DMS 273 (cell line): ENCODE results near the gene AJM1.

Source experiments
- DNase-seq: peaks from one replicate; lab custom pipeline; 2025; ENCODE audit not compliant: unreplicated experiment; lab: John Stamatoyannopoulos, UW

Gene AJM1

DNA sequence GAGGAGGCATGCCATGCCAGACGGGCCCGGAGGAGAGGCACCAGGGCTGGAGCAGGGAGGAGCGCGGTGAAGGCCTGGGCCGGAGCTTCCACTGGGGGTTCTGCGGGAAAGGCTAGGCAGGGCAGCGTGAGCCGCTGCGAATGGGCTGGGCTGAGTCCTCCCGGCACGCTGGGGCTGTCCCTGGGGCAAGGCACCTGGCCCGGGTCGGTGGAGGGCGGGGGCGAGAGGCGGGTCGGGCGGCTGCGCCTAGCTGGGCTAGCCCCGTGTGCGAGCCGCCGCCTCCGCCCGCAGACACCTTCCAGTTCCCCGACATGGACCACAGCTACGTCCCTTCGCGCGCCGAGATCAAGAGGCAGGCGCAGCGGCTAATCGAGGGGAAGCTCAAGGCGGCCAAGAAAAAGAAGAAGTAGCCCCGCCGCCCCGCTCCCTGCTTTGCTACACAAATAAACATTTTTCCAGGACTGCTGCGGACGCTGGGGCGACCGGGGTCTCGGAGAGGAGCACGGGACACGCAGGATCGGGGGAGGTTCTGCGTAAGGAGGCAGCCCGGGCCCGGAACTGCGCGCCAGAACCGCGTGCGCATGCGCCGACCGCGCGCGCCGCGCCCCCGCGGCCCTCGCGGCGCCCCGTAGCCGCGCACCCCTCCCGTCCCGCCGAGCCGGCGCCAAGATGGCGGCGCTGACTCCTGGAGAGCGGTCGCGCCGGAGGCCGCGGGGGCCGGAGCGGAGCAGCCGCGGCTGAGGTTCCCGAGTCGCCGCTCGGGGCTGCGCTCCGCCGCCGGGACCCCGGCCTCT lies 34.8 kb upstream of the AJM1 start, which contains the start of gene RABL6:
Gene RABL6, plus strand, starts transcription at position 668 of the 794 bp plus-strand sequence. CDS start 249 bp downstream, outside the sequence.
- DNase-seq = peak; percentile 91

DNA sequence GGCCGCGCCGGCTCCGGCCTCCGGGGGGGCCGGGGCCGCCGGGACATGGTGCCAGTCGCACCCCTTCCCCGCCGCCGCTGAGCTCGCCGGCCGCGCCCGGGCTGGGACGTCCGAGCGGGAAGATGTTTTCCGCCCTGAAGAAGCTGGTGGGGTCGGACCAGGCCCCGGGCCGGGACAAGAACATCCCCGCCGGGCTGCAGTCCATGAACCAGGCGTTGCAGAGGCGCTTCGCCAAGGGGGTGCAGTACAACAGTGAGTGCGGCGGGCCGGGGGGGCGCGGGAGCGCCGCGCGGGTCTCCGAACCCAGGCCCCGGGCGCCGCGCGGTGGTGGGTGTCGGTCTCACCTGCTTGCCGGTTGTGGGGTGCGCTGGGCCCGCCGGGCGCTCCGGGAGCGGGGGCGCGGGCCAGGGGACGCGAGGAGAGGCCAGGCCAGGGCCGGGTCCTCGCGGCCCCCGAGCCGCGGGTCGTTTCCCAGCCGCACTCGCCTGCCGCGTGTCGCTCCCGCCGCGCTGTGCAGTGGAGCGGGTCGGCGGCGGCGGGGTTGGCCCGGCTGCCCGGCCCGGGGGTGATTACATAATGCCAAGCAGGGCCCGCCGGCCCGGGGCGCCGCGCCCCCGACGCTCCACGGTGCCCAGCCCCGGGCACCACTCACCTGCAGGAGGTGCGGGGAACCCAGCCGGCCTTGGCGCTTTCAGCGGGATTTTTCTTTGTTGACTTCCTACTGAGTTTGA lies 34.0 kb upstream of the AJM1 start:
- DNase-seq = peak; percentile 70

DNA sequence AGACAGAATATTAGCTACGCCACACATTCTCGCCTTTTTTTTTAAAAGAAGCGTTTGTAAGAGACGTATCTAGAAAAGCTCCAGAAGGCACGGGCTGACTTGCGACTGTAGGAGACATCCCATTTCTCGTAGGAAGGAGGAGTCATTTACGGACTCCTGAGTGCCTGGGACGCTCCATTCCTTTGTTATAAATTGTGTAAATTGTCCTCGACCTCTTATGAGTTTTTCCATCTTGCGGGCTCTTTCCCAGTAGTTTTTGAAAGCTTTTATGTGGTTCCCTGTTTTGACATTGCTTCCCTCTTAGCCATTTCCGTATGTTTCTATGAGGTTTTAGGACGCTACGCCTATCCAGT lies 33.5 kb upstream of the AJM1 start:
- peak; percentile 60 for DNase-seq

DNA sequence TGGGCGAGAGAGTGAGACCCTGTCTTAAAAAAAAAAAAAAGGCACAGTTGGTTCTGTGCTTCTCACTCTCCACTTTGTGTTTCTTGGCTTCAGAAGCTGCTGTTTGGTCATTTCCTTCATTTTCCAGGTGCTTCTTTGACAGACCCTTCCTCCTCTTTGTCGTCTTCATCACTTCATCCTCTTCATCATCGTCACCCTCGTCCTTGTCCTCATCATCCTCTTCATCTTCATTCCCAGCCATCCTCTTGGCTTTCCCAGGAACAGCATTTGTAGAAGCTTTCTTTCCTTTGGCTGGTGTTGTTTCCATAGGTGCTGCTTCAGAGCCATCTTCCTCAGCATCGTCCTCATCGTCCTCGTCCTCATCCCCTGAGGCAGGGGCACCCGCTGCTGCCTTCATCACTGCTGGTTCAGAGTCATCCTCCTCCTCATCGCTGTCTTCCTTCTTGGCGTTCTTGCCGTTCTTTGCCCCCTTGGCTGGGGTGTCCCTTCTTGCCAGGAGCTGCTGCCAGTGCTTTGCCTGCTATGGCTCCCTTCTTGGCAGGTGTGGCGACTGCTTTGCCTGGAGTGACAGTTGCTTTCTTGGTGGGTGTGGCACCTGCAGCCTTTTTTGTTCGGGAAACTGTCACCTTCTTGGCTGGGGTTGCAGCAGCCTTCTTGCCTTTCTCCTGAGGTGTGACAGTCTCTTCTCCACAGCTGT lies 27.4 kb upstream of the AJM1 start:
- no peak for DNase-seq

DNA sequence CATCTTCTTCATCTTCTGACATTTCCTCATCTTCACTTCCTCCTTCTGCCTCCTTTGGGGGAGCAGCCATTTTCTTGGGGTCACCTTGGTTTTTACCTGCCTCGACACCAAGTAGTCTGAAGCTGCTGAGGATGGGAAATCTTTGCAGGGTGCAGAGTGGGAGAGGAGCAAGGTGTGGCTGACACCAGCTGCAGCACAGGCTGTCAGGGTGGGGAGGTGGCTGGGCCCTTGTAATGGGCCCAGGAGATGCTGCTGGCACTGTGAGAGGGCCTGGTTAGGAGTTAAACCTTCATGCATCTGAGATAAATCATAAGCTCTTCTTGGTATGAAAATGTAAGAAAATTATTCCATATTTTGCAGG lies 26.9 kb upstream of the AJM1 start:
- DNase-seq = no peak

DNA sequence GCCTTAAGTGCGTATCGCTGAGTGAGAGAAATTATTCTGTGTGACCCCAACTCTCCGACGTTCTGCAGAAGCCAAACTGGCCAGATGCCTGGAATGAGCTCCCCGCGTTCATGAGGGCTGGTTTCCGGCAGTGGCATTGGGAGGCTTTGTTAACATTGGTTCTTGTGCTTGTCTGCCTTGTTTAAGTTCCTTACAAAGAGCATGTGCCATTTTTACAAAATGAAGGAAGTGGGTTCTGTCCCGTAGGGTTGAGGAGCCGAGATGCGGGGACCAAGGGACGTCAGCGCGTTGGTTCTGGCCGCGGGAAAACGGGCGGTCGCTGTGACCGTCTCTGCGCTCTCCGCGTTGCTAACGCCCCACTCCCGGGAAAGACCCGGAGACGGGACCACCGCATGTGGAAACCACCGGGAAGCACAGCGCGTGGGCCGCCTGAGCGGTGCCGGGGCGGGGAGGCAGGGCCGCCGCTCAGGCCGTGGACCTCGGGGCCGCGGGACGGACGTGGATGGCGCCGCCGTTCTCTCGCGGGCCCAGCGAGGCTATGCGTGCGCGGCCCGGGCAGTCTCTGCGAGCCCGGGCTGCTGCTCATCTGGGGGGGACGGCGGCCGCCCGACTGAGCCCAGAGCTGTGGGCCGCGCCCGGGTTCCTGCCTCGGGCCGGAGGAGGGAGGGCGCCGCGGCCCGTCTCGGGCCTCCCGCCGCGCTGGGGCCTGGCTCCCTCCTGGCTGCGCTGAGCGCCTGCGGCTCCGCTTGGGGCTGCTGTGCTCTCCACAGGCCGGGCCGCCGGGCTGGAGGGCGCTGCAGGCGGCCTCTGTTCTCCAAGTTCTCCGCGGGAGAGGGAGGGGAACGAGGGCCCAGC lies 21.1 kb upstream of the AJM1 start:
- DNase-seq = no peak

DNA sequence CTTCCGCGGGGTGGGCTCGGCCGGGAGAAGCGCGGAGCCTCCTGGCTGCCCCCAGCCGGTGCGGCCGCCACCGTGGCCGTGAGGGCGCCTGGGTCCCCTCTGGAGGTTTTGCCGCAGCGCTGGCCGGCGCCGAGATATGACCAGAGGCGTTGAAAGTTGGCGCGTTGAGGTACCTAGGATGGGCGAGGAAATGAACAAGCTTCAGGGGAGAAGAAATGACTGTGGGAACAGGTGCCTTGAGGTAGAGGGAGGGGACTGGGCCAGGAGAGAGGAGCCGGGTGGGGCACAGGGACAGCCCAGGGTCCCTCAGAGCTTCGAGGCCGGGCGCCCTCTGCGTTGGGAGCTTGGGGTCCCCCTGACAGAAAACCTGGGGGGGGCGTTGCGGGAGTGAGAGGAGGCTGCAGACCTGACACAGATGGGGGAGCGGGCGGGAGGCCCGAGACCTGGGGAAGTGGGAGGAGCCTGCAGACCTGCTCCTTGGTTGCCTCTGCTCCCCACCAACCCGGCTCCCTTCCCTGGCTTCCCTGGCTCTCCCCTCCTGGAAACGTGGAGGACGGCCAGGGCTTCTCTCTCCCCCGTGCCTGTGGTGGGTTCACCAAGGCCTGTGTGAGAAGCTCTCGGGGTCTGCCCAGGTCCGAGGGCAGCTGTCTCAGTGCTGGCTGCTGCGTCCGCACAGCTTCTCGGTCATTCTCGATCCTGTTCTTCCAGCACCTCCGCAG lies 20.3 kb upstream of the AJM1 start:
- DNase-seq = no peak

DNA sequence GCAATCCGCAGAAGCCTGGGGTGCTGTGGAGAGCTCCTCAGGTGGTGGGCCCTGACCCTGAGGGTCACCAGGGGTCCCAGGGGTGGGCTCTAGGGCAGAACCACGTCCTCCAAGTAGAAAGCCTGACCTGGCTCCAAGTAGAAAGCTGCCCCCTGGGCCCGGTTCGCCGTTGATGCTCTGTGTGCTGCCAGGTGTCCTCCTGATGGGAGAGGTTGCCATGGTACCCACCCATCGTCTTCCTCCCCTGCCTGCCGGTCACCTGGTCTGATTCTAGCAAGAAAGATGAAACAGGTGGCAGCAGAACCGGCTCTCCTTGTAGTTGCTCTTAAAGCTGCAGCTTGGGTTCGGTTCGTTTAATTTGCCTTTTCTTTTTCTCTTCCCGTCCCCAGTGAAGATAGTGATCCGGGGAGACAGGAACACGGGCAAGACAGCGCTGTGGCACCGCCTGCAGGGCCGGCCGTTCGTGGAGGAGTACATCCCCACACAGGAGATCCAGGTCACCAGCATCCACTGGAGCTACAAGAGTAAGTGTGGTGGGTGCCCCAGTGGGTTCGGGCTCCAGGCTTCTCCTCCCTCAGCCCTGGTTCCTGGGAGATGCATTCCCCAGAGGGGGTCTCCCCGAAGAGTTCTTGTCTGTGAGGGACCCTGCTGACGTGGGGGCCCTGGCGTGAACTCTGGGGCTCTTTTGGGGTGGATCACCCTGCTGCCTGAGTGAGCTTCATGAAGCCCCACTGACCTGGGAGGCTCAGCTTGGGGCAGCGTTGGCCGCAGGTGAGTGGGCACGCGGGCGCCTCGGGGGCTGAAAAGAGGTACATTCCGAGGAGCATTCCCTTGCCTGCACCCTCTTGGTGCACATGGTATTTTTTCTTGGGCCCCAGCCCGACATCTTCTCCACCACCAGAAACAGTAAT lies 18.9 kb upstream of the AJM1 start:
- no peak for DNase-seq

DNA sequence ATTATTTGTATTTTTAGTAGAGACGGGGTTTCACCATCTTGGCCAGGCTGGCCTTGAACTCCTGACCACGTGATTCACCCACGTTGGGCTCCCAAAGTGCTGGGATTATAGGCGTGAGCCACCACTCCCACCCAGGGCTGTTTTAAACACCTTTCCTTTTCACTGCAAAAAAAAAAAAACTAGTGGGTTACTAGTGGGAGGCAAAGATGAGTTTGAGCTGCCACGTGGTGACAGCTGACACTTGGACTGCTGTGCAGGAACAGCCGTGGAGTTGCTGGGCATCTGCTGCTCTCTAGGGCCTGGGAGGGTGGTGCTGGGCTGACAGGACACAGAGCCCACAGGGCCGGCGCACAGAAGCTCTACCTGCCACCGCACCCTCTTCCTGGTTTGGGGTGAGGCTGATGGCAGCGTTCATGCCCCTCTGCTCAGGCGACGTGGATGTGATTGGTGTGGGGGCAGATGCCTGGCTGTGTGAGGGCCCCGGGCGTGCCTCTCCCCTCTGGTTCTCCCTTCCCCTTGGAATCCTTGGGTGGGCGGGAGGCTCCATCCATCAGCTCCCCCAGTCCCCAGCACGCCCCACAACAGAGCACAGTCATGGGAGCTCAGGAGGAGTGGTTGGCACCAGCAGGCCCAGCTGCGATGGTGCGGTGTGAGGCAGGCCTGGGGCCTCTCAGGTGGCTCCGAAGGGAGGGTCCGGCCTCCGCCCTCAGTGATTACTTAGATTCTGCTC lies 17.6 kb upstream of the AJM1 start:
- DNase-seq = no peak

DNA sequence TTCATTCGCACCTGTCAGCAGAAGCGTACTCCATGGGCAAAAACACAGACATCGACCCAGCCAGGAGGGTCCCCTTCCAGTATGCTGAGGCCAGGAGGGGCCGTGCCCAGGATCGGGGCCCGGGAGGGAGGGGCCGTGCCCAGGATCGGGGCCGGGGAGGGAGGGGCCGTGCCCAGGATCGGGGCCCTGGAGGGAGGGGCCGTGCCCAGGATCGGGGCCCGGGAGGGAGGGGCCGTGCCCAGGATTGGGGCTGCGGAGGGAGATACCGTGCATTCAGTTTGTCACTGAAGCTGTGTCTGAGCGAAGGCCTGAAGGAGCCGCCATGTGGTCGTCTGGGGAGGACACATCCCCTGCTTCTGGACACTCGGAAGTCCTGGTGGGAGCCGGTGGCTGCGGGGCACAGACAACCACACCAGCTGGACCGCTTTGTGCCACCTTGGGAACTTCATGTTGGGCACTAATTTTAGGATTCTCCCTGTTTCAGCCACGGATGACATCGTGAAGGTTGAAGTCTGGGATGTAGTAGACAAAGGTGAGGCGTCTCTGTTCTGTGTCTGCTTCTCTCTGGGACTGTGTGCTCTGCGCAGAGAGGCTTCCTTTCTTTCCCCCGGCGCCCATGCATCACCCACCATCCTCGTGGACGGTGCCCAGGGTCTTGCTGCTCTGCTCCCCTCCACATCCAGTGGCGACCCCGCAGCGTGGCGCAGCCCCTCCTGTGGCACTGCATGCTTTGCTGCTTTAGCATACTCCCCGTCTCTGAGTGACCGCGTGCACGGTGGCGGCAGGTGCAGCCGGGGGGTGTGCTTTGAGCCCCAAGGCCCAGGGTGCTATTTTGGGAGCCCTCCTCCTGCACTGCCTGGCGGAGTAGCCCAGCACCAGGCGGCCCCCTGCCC lies 16.7 kb upstream of the AJM1 start:
- DNase-seq = no peak

DNA sequence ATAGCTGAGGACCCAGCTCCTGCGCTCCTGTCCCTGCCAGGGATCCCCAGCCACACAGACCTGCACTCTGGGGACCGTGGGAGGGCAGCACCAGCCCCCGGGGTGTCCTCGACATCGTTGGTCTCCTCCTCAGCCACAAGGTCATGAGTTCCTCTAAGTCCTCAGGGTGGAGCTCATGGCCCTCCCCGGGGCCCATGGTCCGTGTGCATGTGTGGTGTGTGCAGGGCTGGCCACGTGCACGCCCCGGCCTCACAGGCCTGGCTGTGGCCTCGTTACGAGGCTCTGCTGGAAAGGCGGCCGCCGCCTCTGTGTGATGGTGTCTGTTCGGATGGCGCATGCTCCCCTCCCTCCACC lies 16.1 kb upstream of the AJM1 start:
- no peak for DNase-seq

DNA sequence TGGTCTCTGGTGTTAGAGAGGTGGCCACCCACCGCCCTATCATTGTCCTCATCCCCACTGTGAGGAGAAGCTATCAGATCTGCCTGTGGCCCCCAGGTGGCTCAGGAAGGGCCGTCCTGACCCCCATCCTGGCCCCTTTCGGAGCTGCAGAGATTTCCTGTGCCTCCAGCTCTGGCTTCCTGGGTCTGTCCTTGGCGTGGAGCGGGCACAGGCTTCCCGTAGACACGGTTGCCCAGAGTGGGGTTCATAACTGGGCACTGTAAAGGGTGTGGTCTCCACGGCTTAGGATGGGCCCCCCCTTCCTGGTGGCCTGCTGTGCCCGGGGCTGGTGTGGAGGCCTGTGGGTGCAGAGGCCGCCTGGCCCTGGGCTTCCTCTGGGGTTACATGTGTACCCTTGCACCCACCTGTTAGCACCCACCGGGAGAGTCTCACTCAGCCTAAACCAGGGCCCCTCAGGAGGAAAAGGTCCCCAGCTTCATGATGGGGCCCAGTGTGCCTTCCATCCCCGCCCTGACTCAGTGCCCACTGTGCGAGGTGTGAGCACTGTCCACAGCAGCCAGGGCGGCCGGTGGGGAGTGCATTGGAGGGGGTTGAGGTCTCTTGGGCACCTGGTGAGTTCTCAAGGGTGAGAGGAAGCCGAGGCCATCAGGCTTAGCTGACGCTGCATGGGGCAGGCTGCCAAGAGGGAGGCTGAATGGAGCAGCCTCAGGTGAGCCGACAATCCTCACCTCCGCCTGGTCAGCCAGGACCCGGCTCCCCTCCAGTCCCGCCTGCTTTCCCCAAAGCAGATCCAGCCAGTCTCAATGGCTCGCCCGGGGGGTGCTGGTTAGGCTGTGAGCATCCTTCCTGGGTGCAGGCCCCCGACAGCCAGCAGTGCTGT lies 15.3 kb upstream of the AJM1 start:
- no peak for DNase-seq

DNA sequence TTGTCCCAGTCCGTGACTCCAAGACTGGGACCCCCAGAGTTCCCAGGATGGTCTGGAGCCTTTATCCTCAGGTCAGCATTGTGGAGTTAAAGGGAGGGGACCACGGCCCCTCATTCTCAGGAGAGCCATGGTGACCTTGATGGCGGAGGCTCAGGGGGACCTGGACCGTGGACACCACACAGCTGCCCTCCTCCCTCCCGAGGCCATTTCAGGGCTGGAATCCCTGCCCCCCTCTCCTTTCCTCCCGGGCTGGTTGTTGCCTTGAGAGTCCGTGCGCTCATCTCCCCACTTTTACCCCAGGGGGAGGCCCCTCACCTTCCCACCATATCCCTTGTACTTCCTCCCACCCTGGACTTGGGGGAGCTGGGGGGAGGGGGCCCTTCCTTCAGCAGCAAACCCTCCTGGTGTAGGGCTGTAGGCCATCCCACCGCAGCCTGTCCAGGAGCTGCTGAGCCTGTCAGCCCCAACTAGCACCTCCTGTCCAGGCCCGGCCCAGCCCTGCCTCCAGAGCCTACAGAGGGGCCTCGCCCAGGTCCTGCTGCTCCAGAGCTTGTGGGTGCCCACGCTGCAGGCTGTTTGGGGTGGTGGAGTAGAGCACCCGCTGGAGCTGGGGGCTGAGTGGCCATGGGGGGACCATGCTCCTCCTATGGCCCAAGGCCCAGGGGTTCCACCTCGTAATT lies 14.3 kb upstream of the AJM1 start:
- DNase-seq = no peak

DNA sequence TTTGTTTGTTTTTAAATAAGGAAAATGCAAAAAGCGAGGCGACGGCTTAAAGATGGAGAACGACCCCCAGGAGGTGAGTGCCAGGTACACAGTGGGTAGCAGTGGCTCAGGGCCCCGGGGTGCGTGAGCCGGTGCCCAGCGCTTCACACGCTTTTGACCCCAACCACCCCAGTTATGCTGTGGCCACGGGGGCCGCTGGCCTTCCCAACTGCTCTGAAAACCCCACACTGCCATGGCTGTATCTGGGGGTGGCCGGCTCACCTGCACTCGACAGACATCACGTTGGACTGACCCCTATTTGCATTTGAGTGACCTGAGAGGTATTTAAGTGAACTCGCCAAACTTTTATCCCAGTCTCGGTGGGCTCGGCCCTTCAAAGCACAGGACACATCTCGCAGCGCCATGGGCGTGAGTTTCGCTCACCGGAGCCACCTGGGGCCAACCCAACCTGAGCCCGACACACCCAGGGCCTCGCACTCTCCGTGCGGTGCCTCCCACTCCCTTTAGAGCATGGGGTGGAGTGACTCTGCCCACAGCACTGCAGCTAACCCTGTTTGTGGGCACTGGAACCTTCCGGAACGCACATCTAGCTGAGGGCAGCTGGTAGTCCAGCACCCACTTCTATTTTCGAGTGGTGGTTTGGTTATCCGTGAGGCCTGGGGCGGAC lies 13.7 kb upstream of the AJM1 start:
- no peak for DNase-seq

DNA sequence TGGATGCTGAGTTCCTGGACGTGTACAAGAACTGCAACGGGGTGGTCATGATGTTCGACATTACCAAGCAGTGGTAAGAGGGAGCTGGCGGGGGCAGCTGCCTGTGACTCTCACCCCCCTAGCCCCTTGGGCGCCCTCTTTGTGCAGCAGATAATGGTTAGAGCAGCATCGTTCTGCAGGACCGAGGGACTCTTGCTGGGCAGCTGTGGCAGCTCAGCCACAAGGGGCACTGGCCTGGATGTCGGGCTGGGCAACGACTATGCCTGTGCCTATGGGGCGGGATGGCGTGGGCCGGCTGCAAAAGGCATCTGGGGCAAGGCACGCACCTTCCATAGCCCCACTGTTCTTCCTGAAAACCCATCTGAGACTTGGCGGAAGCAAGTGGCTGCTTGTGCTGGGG lies 12.9 kb upstream of the AJM1 start:
- DNase-seq = no peak
